ENCODE measurements around the gene RRP36. TPM values are rescaled to one million over a fixed set of nuclear protein-coding genes. Genes with fewer than 3 reads are reported as not detected.

Gene RRP36
- total RNA-seq, 6 experiments from 2014 or later, result 21.8 to 45.0 (median 23.3) TPM

DNA sequence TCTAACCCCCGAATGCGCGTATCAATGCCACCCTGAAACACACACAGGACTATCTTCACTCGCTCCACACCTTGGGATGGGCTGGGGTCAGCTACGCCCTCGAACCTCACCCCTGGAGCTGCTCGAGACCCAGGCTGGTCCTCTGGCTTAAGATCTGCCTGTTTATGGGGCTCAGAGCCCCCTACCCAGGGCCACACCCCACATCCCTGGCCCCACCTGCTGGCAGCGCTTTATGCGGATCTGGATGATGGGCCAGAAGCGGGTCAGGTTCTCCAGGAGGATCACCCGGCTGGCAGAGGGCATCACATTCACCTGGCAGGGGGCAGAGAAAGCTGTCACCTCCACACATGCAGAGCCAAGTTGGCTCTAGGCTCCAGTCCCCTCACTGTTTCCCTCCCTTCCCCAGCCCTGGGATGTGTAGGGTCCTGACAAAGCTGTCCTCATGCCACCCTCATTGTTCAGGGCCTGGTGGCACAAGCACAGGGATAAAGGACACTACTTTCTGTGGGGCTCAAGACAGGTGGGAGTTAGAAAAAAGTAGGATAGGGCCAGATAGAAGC, 24.0 kb downstream of the RRP36 start:
- WGBS (ENCODE audit: insufficient coverage, low coverage, low lambda C conversion rate, missing lambda C conversion rate), result 84% methylated on average over 5 of the region's 11 CpGs
- Histone ChIP-seq H3K27ac (no peak overlapping the region), H3K36me3 (peaks cover 0 to 43% (median 25%) of the 10 kb centered on the region in 4 donors), H3K4me3 (no peak overlapping the region), H3K4me1 (no peaks in the 10 kb centered on the region), H3K27me3 (no peaks in the 10 kb centered on the region), H3K9me3 (no peaks in the 10 kb centered on the region)
- ATAC-seq (no peak), DNase-seq (no peak)
- intact Hi-C loops (cut with DNase I), result loop anchor here in 1 of 2 donors (10.0 kb wide), 1 partner anchor 141 kb away; no protein-coding TSS in a partner anchor
- no peak for TF ChIP-seq POLR2A (IDR thresholded peaks at IDR 0.05)
- TF ChIP-seq, protein P1, sequence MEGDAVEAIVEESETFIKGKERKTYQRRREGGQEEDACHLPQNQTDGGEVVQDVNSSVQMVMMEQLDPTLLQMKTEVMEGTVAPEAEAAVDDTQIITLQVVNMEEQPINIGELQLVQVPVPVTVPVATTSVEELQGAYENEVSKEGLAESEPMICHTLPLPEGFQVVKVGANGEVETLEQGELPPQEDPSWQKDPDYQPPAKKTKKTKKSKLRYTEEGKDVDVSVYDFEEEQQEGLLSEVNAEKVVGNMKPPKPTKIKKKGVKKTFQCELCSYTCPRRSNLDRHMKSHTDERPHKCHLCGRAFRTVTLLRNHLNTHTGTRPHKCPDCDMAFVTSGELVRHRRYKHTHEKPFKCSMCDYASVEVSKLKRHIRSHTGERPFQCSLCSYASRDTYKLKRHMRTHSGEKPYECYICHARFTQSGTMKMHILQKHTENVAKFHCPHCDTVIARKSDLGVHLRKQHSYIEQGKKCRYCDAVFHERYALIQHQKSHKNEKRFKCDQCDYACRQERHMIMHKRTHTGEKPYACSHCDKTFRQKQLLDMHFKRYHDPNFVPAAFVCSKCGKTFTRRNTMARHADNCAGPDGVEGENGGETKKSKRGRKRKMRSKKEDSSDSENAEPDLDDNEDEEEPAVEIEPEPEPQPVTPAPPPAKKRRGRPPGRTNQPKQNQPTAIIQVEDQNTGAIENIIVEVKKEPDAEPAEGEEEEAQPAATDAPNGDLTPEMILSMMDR (IDR thresholded peaks at IDR 0.05), result no peak

DNA sequence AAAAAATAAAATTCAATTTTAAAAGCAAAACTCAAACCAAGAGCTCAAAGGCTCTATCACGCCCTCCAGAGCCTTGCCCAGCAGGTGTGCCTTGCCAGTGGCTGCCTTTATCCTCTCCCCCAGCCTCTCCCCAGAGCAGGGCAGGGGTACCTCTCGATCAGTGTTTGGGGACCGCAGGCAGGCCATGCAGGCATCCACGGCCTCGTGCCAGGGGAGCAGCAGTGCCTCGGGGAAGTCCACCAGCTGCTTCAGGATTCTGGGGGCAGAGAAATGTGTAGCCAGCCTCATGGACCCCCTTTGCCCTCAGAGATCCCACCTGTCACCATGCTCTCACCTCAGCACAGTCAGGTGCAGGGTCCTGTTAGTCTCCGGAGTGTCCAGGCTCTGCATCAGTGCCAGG, 26.6 kb downstream of the RRP36 start:
- Histone ChIP-seq H3K4me1 (peaks cover 0 to 3% (median 0%) of the 10 kb centered on the region in 4 donors), H3K4me3 (no peak overlapping the region), H3K9me3 (no peaks in the 10 kb centered on the region), H3K27me3 (no peaks in the 10 kb centered on the region), H3K36me3 (peaks cover 0 to 32% (median 17%) of the 10 kb centered on the region in 4 donors), H3K27ac (no peak overlapping the region)
- WGBS (ENCODE audit: insufficient coverage, low coverage, low lambda C conversion rate, missing lambda C conversion rate), result 100% methylated on average over 4 of the region's 7 CpGs
- intact Hi-C loops (cut with DNase I), result loop anchor here in 1 of 2 donors (10.0 kb wide), 1 partner anchor 143 kb away; no protein-coding TSS in a partner anchor
- TF ChIP-seq, protein P1 (IDR thresholded peaks at IDR 0.05), result no peak
- no peak for TF ChIP-seq POLR2A (IDR thresholded peaks at IDR 0.05)
- no peak for DNase-seq
- ATAC-seq, result no peak

DNA sequence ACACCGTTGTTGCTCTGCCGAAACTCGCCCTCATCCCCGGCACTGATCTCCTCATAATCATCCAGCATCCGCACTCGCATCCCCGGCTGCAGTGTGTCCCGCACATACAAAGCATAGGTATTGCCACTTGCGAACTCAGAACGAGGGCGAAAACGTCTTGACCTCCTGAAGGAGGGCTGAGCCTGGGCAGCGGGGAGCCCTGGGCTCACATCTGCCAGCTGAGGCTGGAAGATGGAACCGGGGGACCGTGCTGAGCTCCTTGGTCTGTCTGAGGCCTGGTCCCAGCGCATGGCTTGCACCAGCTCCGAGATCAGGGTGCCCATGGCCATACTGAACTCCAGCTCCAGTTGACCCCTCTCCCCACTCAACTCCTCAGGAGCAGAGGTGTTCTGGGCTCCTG, 29.6 kb downstream of the RRP36 start:
- peaks cover 0 to 3% (median 0%) of the 10 kb centered on the region in 4 donors for H3K4me1 ChIP-seq
- ATAC-seq (no peak), DNase-seq (no peak)
- H3K27me3 ChIP-seq, result no peaks in the 10 kb centered on the region
- no peak overlapping the region for H3K27ac ChIP-seq
- WGBS (ENCODE audit: insufficient coverage, low coverage, low lambda C conversion rate, missing lambda C conversion rate), result 82% methylated on average over 6 of the region's 17 CpGs
- intact Hi-C loops (cut with DNase I), result no loop called here
- H3K36me3 ChIP-seq, result peaks cover 0 to 34% (median 18%) of the 10 kb centered on the region in 4 donors
- H3K9me3 ChIP-seq, result no peaks in the 10 kb centered on the region
- no peak overlapping the region for H3K4me3 ChIP-seq
- TF ChIP-seq, protein P1 (IDR thresholded peaks at IDR 0.05), result no peak
- TF ChIP-seq POLR2A (IDR thresholded peaks at IDR 0.05), result no peak

DNA sequence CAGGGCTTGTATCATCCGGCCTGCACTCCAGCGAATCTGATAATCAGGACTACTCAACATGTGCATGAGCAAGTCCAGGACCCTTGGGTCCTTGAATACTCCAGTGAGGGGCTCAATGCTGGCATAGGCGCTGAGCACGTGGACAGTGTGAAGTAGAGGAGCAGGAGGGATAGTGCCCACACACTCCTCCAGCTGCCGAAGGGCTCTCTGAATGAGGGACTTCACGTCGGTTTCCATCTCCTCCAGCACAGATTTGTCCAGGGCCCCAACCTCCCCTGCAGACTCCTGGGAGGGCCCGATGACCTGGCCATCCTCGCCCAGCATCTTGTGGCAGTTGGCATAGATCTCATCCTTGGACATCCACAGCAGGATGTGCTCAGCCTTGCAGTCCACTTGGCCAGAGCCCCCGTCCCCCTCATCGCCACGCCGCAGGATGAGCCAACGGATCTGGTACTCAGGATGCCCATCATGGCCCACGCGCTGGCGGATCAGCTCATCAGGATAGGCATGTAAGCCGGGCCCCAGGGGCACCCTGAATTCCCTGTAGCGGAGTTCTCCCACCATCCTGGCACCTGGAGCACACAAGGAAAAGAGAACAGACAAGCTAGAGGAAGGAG, 30.9 kb downstream of the RRP36 start:
- no peaks in the 10 kb centered on the region for H3K27me3 ChIP-seq
- peaks cover 0 to 34% (median 15%) of the 10 kb centered on the region in 4 donors for H3K36me3 ChIP-seq
- TF ChIP-seq POLR2A (IDR thresholded peaks at IDR 0.05), result no peak
- TF ChIP-seq, protein P1 (IDR thresholded peaks at IDR 0.05), result no peak
- H3K9me3 ChIP-seq, result no peaks in the 10 kb centered on the region
- H3K4me1 ChIP-seq, result peaks cover 0 to 3% (median 0%) of the 10 kb centered on the region in 4 donors
- peak overlapping the region in 1 of 3 donors; percentile 94 for H3K4me3 ChIP-seq
- peak overlapping the region in 1 of 3 donors; percentile 80 for H3K27ac ChIP-seq
- DNase-seq, result peak in 1 of 3 donors; percentile 25
- 77% methylated on average over 4 of the region's 19 CpGs for WGBS (ENCODE audit: insufficient coverage, low coverage, low lambda C conversion rate, missing lambda C conversion rate)
- ATAC-seq, result no peak
- intact Hi-C loops (cut with DNase I), result no loop called here

Data from right lobe of liver (tissue), 6 donors.